Activated B cell treated with CpG ODN at 0.5 μM for 24 hours (primary cell): Measurements from ENCODE around the gene PFKM. TPM values are rescaled to one million over a fixed set of nuclear protein-coding genes. Genes with fewer than 3 reads are reported as not detected.
A peak's percentile ranks its signal among the peaks of the same experiment; 100 is the strongest.

ENCODE experiments used
- ATAC-seq: fragments of 200-7000 bp; cut with Tn5 transposase; one replicate; pipeline ENCODE4 v1.10.0; 2021; ENCODE audit warnings: low read depth, mild to moderate bottlenecking, moderate library complexity
- CTCF ChIA-PET: fragments of 350-600 bp; sonication (Branson Sonifier 250); formaldehyde crosslinking; loops from one replicate; lab custom pipeline; 2021; ENCODE audit warnings: antibody characterized with exemption; lab: Charles Lee
- POLR2A ChIA-PET: fragments of 350-600 bp; sonication (Branson Sonifier 250); formaldehyde crosslinking; loops from one replicate; lab custom pipeline; 2021; ENCODE audit warnings: antibody characterized with exemption; lab: Charles Lee
- DNase-seq: peaks from one replicate; pipeline ENCODE4 v3.0.0; 2022
- H3K27ac Mint-ChIP-seq: one replicate; pipeline ENCODE4 v1.8.0; 2020; ENCODE audit warnings: mixed read lengths
- H3K27me3 Mint-ChIP-seq: one replicate; pipeline ENCODE4 v1.8.0; 2021; ENCODE audit warnings: mixed read lengths
- H3K36me3 Mint-ChIP-seq: one replicate; pipeline ENCODE4 v1.8.0; 2021; ENCODE audit warnings: low read depth, mixed read lengths
- H3K4me1 Mint-ChIP-seq: one replicate; pipeline ENCODE4 v1.8.0; 2021; ENCODE audit warnings: mixed read lengths
- H3K4me3 Mint-ChIP-seq: one replicate; pipeline ENCODE4 v1.8.0; 2020; ENCODE audit warnings: mild to moderate bottlenecking, mixed read lengths
- H3K9me3 Mint-ChIP-seq: one replicate; pipeline ENCODE4 v1.8.0; 2020; ENCODE audit warnings: mixed read lengths
- CTCF ChIP-seq: fragments of 200-600 bp; IDR thresholded peaks from one replicate; pipeline ENCODE4 v1.8.0; 2022; ENCODE audit warnings: antibody characterized with exemption, mild to moderate bottlenecking
- intact Hi-C: fragments of 100-400 bp; cut with micrococcal nuclease; formaldehyde crosslinking; loops from one replicate; pipeline ENCODE4 v1.15.1; 2024
- total RNA-seq: library from RNA; stranded (reverse); gene quantifications from 2 replicates; pipeline ENCODE4 v1.2.3, GENCODE V29; 2022

The PFKM gene
- total RNA-seq, 1 donor from 2014 or later = 49.2 TPM

DNA sequence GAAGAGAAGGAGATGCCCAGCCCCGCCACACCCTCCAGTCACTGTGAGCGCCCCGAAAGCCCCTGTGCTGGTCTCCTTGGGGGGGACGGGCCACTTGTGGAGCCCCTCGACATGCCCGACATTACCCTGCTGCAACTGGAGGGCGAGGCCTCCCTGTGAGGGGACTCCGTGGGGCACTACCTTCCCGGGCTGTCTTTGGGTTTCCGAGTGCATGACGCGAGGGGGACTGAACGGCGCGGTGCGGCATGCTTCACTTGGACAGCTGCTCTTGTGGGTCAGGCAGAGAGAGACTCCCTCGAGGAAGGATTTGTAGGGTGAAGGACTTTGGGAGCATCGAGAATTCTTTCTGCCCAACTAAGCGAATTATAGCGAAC is 65.4 kb downstream of the PFKM start:
- DNase-seq (peak; percentile 17), ATAC-seq (no peak)
- no peak for TF ChIP-seq CTCF
- Mint-ChIP-seq H3K36me3 (peaks cover 3% of the 10 kb centered on the region), H3K9me3 (no peaks in the 10 kb centered on the region), H3K27ac (no peak overlapping the region), H3K4me3 (peak overlapping the region; percentile 78), H3K4me1 (peaks cover 32% of the 10 kb centered on the region), H3K27me3 (peaks cover 19% of the 10 kb centered on the region)
- ChIA-PET POLR2A (interaction anchor here (1.5 to 1.6 kb wide), 2 partner anchors 14 to 19 kb away, joined by 4 to 11 read pairs; no protein-coding TSS in a partner anchor), CTCF (interaction anchor here (1.0 to 3.4 kb wide), 2 partner anchors 13 to 434 kb away, joined by 3 to 21 read pairs; no protein-coding TSS in a partner anchor)
- intact Hi-C loops = no loop called here

GRCh38 chr12:48185181-48185919 is 66.2 kb downstream of the PFKM start:
- peak overlapping the region; percentile 67 for H3K4me3 Mint-ChIP-seq
- peaks cover 21% of the 10 kb centered on the region for H3K27me3 Mint-ChIP-seq
- TF ChIP-seq CTCF = no peak
- no peak overlapping the region for H3K27ac Mint-ChIP-seq
- H3K36me3 Mint-ChIP-seq = peaks cover 3% of the 10 kb centered on the region
- DNase-seq (peak; percentile 18), ATAC-seq (no peak)
- ChIA-PET POLR2A (interaction anchor here (1.6 kb wide), 1 partner anchor 13 kb away, joined by 11 read pairs; no protein-coding TSS in a partner anchor), CTCF (interaction anchor here (1.0 to 3.4 kb wide), 2 partner anchors 12 to 433 kb away, joined by 3 to 21 read pairs; no protein-coding TSS in a partner anchor)
- intact Hi-C loops = no loop called here
- H3K9me3 Mint-ChIP-seq = no peaks in the 10 kb centered on the region
- peaks cover 32% of the 10 kb centered on the region for H3K4me1 Mint-ChIP-seq

- Mint-ChIP-seq H3K27ac (no peak overlapping the region), H3K36me3 (peaks cover 3% of the 10 kb centered on the region), H3K27me3 (peaks cover 15% of the 10 kb centered on the region), H3K9me3 (no peaks in the 10 kb centered on the region), H3K4me3 (no peak overlapping the region), H3K4me1 (peaks cover 23% of the 10 kb centered on the region)
- DNase-seq (no peak), ATAC-seq (no peak)
- TF ChIP-seq CTCF = no peak
- ChIA-PET POLR2A (no interaction called here), CTCF (interaction anchor here (1.0 to 2.2 kb wide), 4 partner anchors 9 to 30 kb away, joined by 3 to 9 read pairs (median 5); partner anchors contain the start of gene ASB8)
- intact Hi-C loops = loop anchor here (2.0 kb wide), 2 partner anchors 225 to 431 kb away; partner anchors contain the start of gene TMEM106C
These were observed 68.9 kb downstream of the PFKM start for GRCh38 chr12:48187916-48188695.

DNA sequence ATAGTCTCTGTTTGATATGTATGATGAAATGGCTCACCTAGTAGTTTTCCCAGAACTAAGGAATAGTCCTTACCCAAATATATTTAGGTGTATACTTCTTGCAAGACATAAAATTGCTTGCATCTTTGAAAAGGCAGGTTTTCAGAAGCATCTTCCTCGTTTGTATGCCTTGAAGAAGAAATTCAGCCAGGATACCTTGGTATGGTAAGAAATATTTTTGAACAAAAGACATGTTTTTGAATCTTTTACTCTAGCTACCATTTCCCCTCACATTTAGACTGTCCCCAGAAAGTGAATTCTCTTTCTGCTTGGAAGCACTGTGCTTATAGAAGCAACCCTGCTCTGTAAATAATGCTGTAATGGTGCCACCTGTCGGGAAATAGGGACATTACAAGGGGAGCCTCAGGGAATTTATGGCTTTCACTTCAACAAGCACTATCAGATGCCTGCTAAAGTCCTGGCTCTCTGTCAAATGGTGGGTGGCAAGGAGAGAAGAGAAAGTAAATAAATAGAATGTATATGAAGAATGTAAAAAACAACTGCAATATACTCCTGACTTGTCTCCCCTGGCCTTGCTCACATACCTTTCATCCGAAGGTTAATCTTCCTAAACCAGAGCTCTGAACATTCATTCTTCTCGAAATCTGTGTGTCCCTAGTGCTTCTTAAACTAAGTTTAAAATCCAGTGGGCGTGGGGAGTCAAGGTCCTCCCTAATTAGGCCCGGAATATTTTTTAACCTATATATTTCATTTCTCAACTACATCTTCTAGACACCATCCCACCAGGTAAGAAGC is 70.4 kb downstream of the PFKM start:
- TF ChIP-seq CTCF = no peak
- DNase-seq (peak; percentile 38), ATAC-seq (peak; percentile 84)
- H3K9me3 Mint-ChIP-seq = no peaks in the 10 kb centered on the region
- H3K27ac Mint-ChIP-seq = no peak overlapping the region
- ChIA-PET CTCF (interaction anchor here (0.7 to 1.9 kb wide), 11 partner anchors 8 to 1366 kb away, joined by 3 to 7 read pairs (median 3); partner anchors contain the start of gene ASB8), POLR2A (interaction anchor here (1.3 kb wide), 1 partner anchor 9 kb away, joined by 3 read pairs; no protein-coding TSS in a partner anchor)
- no peaks in the 10 kb centered on the region for H3K36me3 Mint-ChIP-seq
- peaks cover 17% of the 10 kb centered on the region for H3K4me1 Mint-ChIP-seq
- no peak overlapping the region for H3K4me3 Mint-ChIP-seq
- peaks cover 23% of the 10 kb centered on the region for H3K27me3 Mint-ChIP-seq
- intact Hi-C loops = loop anchor here (1.0 to 2.0 kb wide), 5 partner anchors 9 to 429 kb away; partner anchors contain the start of gene TMEM106C
